ENCODE data around the gene WNT3A.

GRCh38 chr1:228009116-228009827 lies 2.5 kb downstream of the WNT3A start:
- TF ChIP-seq EZH2 (IDR thresholded peaks at IDR 0.05): no peak
- no peak for TF ChIP-seq POLR2AphosphoS5 (IDR thresholded peaks at IDR 0.05; ENCODE audit: borderline replicate concordance, low read depth, low read length)
